ENCODE data around the gene RPS6KA2. TPM values are rescaled to one million over a fixed set of nuclear protein-coding genes. Genes with fewer than 3 reads are reported as not detected.

The RPS6KA2 gene
- total RNA-seq, 4 donors from 2014 or later: 64.9 to 101 (median 81.6) TPM

GRCh38 chr6:166523782-166524559 is 103.1 kb downstream of the RPS6KA2 start:
- Histone ChIP-seq H3K27me3 (no peaks in the 10 kb centered on the region), H3K36me3 (no peaks in the 10 kb centered on the region), H3K4me1 (peaks cover 0 to 5% of the 10 kb centered on the region in 2 donors), H3K27ac (peak overlapping the region in 1 of 3 donors; percentile 18), H3K4me3 (replicated peaks in 1 of 3) (no peak overlapping the region), H3K9me3 (no peaks in the 10 kb centered on the region)
- intact Hi-C loops (cut with DNase I): no loop called here
- TF ChIP-seq POLR2A (IDR thresholded peaks at IDR 0.05): no peak
- TF ChIP-seq CTCF (IDR thresholded peaks at IDR 0.05): no peak
- WGBS, 2 donors: 64 to 85% methylated on average over 16 of the region's 16 CpGs
- peak in 1 of 2 donors; percentile 23 for DNase-seq

GRCh38 chr6:166520905-166521834 is 105.9 kb downstream of the RPS6KA2 start:
- DNase-seq: no peak
- Histone ChIP-seq H3K4me3 (replicated peaks in 1 of 3) (no peak overlapping the region), H3K27me3 (no peaks in the 10 kb centered on the region), H3K9me3 (no peaks in the 10 kb centered on the region), H3K27ac (no peak overlapping the region), H3K36me3 (no peaks in the 10 kb centered on the region), H3K4me1 (peaks cover 0 to 5% of the 10 kb centered on the region in 2 donors)
- TF ChIP-seq POLR2A (IDR thresholded peaks at IDR 0.05): no peak
- TF ChIP-seq CTCF (IDR thresholded peaks at IDR 0.05): no peak
- 96 to 99% methylated on average over 9 of the region's 10 CpGs for WGBS, 2 donors
- intact Hi-C loops (cut with DNase I): no loop called here

- no peak for DNase-seq
- WGBS, 2 donors: 79 to 88% methylated on average over 7 of the region's 7 CpGs
- H3K9me3 ChIP-seq: no peaks in the 10 kb centered on the region
- H3K27me3 ChIP-seq: no peaks in the 10 kb centered on the region
- H3K36me3 ChIP-seq: no peaks in the 10 kb centered on the region
- H3K27ac ChIP-seq: no peak overlapping the region
- TF ChIP-seq CTCF (IDR thresholded peaks at IDR 0.05) (no peak), POLR2A (IDR thresholded peaks at IDR 0.05) (no peak)
- peaks cover 0 to 5% of the 10 kb centered on the region in 2 donors for H3K4me1 ChIP-seq
- H3K4me3 ChIP-seq (replicated peaks in 1 of 3): no peak overlapping the region
- intact Hi-C loops (cut with DNase I): no loop called here
These were observed 110.7 kb downstream of the RPS6KA2 start for GRCh38 chr6:166516251-166516884.

GRCh38 chr6:166515072-166515810 is 111.8 kb downstream of the RPS6KA2 start:
- Histone ChIP-seq H3K9me3 (no peaks in the 10 kb centered on the region), H3K4me1 (peaks cover 0 to 5% of the 10 kb centered on the region in 2 donors), H3K27me3 (no peaks in the 10 kb centered on the region), H3K36me3 (no peaks in the 10 kb centered on the region), H3K4me3 (replicated peaks in 1 of 3) (no peak overlapping the region), H3K27ac (no peak overlapping the region)
- 76 to 82% methylated on average over 11 of the region's 11 CpGs for WGBS, 2 donors
- no peak for DNase-seq
- no peak for TF ChIP-seq CTCF (IDR thresholded peaks at IDR 0.05)
- intact Hi-C loops (cut with DNase I): no loop called here
